Endothelial cell of umbilical vein (primary cell): ENCODE results near the gene RALA. TPM values are rescaled to one million over a fixed set of nuclear protein-coding genes. Genes with fewer than 3 reads are reported as not detected.

Source experiments
- BruUV-seq: library from RNA; stranded (reverse); fragments of 400-500 nt; replicated peaks from 2 replicates; lab custom pipeline; 2021; lab: Mats Ljungman, UMichigan
- CTCF ChIA-PET: fragments of 300-600, 350-600 bp; sonication (Branson Sonifier 250); formaldehyde crosslinking; loops from one replicate; lab custom pipeline; 2021; ENCODE audit warnings: antibody characterized with exemption, inconsistent platforms; lab: Charles Lee
- POLR2A ChIA-PET: fragments of 300-600, 350-600 bp; sonication (Branson Sonifier 250); formaldehyde crosslinking; loops from one replicate; lab custom pipeline; 2021; ENCODE audit warnings: antibody characterized with exemption, inconsistent platforms; lab: Charles Lee
- DNase-seq: peaks from one replicate; pipeline ENCODE4 v3.0.0-alpha.2; 2011; ENCODE audit warnings: low read depth, low spot score
- FAIRE-seq: peaks from 2 replicates; lab custom pipeline; 2011; peaks lifted over from hg19 to GRCh38; lab: Jason Lieb, UNC
- H2AFZ ChIP-seq: 2 replicates; pipeline ENCODE4 v1.6.0; 2012; ENCODE audit warnings: low read depth, low read length, control low read depth, inconsistent platforms
- H3K27ac ChIP-seq: 2 replicates; pipeline ENCODE4 v1.5.1; 2011; ENCODE audit warnings: low read depth, mild to moderate bottlenecking, control low read depth, low read length, moderate library complexity; ENCODE audit not compliant: insufficient read depth
- H3K27me3 ChIP-seq, 2 experiments: 2 replicates each; pipeline versions ENCODE4 v1.6.0 to v1.6.1; 2011; ENCODE audit warnings: low read length in 2 of 2, mixed read lengths in 1 of 2; ENCODE audit not compliant: control insufficient read depth in 2 of 2, insufficient read depth in 2 of 2
- H3K36me3 ChIP-seq, 2 experiments: 2 replicates in 1 of 2; 3 replicates in 1 of 2; pipeline ENCODE4 v1.5.1; 2011; ENCODE audit warnings: low read length in 2 of 2, mild to moderate bottlenecking in 1 of 2, moderate library complexity in 1 of 2; ENCODE audit not compliant: control insufficient read depth in 2 of 2, insufficient read depth in 2 of 2; ENCODE audit errors: extremely low read depth in 1 of 2
- H3K4me1 ChIP-seq: 3 replicates; pipeline ENCODE4 v1.5.1; 2011; ENCODE audit warnings: mild to moderate bottlenecking, low read length; ENCODE audit not compliant: control insufficient read depth, insufficient read depth; ENCODE audit errors: extremely low read depth
- H3K4me2 ChIP-seq: 2 replicates; pipeline ENCODE4 v1.6.1; 2011; ENCODE audit warnings: low read length, control low read depth, mixed read lengths; ENCODE audit not compliant: insufficient read depth
- H3K4me3 ChIP-seq, 3 experiments: fragments of 200-600 bp in 1 of 3; sonication (generic), shearing (Covaris generic) in 1 of 3; replicated peaks in 1 of 3; 2 replicates each; pipeline ENCODE4 v1.5.1; 2011 to 2016; ENCODE audit warnings: control low read depth in 3 of 3, low read length in 3 of 3, mild to moderate bottlenecking in 2 of 3, inconsistent platforms in 1 of 3, low read depth in 1 of 3, moderate library complexity in 1 of 3; ENCODE audit not compliant: insufficient read depth in 1 of 3
- H3K79me2 ChIP-seq: 2 replicates; pipeline ENCODE4 v1.6.0; 2012; ENCODE audit warnings: low read length, inconsistent platforms; ENCODE audit not compliant: control insufficient read depth, insufficient read depth
- H3K9ac ChIP-seq: replicated peaks from 2 replicates; pipeline ENCODE3; 2011; ENCODE audit warnings: low read length, control low read depth; ENCODE audit not compliant: insufficient read depth; ENCODE audit errors: extremely low read depth
- H3K9me1 ChIP-seq: replicated peaks from 3 replicates; pipeline ENCODE4 v1.6.0; 2011; ENCODE audit warnings: mild to moderate bottlenecking, low read length; ENCODE audit not compliant: control insufficient read depth, insufficient read depth; ENCODE audit errors: extremely low read depth
- H3K9me3 ChIP-seq: replicated peaks from 2 replicates; pipeline ENCODE4 v1.5.1; 2012; ENCODE audit warnings: low read length, inconsistent platforms; ENCODE audit not compliant: control insufficient read depth, insufficient read depth
- H4K20me1 ChIP-seq: replicated peaks from 2 replicates; pipeline ENCODE3; 2011; ENCODE audit warnings: mild to moderate bottlenecking, low read length; ENCODE audit not compliant: control insufficient read depth, insufficient read depth; ENCODE audit errors: extremely low read depth
- CTCF ChIP-seq, 2 donors: IDR thresholded peaks; 1 replicate in 1 of 2; 2 replicates in 1 of 2; pipeline ENCODE4 v1.5.1; 2011; ENCODE audit warnings: low read length in 2 of 2, mild to moderate bottlenecking in 2 of 2, moderate library complexity in 2 of 2, control low read depth in 1 of 2, inconsistent platforms in 1 of 2, low read depth in 1 of 2; ENCODE audit not compliant: insufficient read depth in 1 of 2; ENCODE audit errors: extremely low read depth in 1 of 2
- EZH2 ChIP-seq: IDR thresholded peaks from 2 replicates; pipeline ENCODE4 v1.6.1; 2012; ENCODE audit warnings: borderline replicate concordance, low read depth, mild to moderate bottlenecking, moderate library complexity, low read length, inconsistent platforms; ENCODE audit not compliant: severe bottlenecking
- FOS ChIP-seq: IDR thresholded peaks from 2 replicates; pipeline ENCODE4 v1.6.1; 2011; ENCODE audit warnings: mild to moderate bottlenecking, low read length, moderate library complexity, borderline replicate concordance; ENCODE audit not compliant: insufficient read depth
- GATA2 ChIP-seq: IDR thresholded peaks from 2 replicates; pipeline ENCODE4 v1.7.0; 2011; ENCODE audit warnings: low read depth, mild to moderate bottlenecking, moderate library complexity, mixed read lengths, low read length; ENCODE audit not compliant: insufficient read length, insufficient read depth
- JUN ChIP-seq: IDR thresholded peaks from 2 replicates; pipeline ENCODE4 v1.6.1; 2011; ENCODE audit warnings: borderline replicate concordance, low read depth; ENCODE audit not compliant: insufficient read length, insufficient read depth
- MAX ChIP-seq: IDR thresholded peaks from 2 replicates; pipeline ENCODE4 v1.6.1; 2011; ENCODE audit not compliant: insufficient read depth, insufficient read length
- MYC ChIP-seq: IDR thresholded peaks from one replicate; pipeline ENCODE4 v1.6.1; 2011; ENCODE audit warnings: mild to moderate bottlenecking, low read depth, low read length
- POLR2A ChIP-seq: IDR thresholded peaks from 2 replicates; pipeline ENCODE4 v1.6.1; 2012; ENCODE audit warnings: low read depth, mild to moderate bottlenecking, control low read depth, low read length
- POLR2AphosphoS5 ChIP-seq: IDR thresholded peaks from 2 replicates; pipeline ENCODE4 v1.6.1; 2012; ENCODE audit warnings: low read depth, mild to moderate bottlenecking, control low read depth, low read length, moderate library complexity; ENCODE audit not compliant: insufficient read depth
- dilution Hi-C: fragments of 300-500 bp; cut with MboI; formaldehyde crosslinking; loops from one replicate; pipeline ENCODE4 v1.15.0; 2019; ENCODE audit warnings: low sequenced_read_pairs; ENCODE audit not compliant: extremely low pct_ligation_motif_present
- intact Hi-C: fragments of 100-400 bp; cut with micrococcal nuclease; formaldehyde crosslinking; loops from one replicate; pipeline ENCODE4 v1.10.0; 2022
- polyA plus RNA-seq, 4 experiments: library from polyadenylated mRNA; depleted of rRNA in 3 of 4; stranded (reverse) in 3 of 4; unstranded in 1 of 4; fragments of >200 nt; gene quantifications; 2 replicates each; pipeline versions ENCODE4 v1.2.1 to v1.2.3, GENCODE V29; 2011 to 2012; ENCODE audit warnings: missing spikeins in 1 of 4
- total RNA-seq: library from RNA; stranded (reverse); gene quantifications from 2 replicates; pipeline ENCODE4 v1.2.3, GENCODE V29; 2021

RALA gene
- total and polyA plus RNA-seq, 2 donors (not counting 3 experiments of a cell fraction or from before 2014, with no cell fraction given): 91.1 to 191 TPM

GRCh38 chr7:39676346-39676745 lies 53.0 kb downstream of the RALA start:
- Histone ChIP-seq H2AFZ (no peak overlapping the region), H3K27ac (no peak overlapping the region), H3K9ac (no peak overlapping the region), H3K79me2 (peaks cover 88% of the 10 kb centered on the region), H3K4me1 (peaks cover 28% of the 10 kb centered on the region), H4K20me1 (peaks cover 27% of the 10 kb centered on the region), H3K27me3 (no peaks in the 10 kb centered on the region), H3K9me1 (no peaks in the 10 kb centered on the region), H3K4me2 (no peak overlapping the region), H3K36me3 (peaks cover 0 to 9% of the 10 kb centered on the region in 2 experiments), H3K9me3 (no peaks in the 10 kb centered on the region), H3K4me3 (no peak overlapping the region)
- no peak for FAIRE-seq
- BruUV-seq: no TSS peak
- CTCF ChIA-PET: no interaction called here
- intact Hi-C loops (no loop called here), dilution Hi-C loops (no loop called here)
- no peak for DNase-seq
- POLR2A ChIA-PET: no interaction called here
- TF ChIP-seq MAX: no peak
- no peak for TF ChIP-seq FOS
- TF ChIP-seq MYC: no peak
- TF ChIP-seq GATA2: no peak
- TF ChIP-seq POLR2A: no peak
- no peak for TF ChIP-seq POLR2AphosphoS5
- TF ChIP-seq CTCF (IDR thresholded peaks at IDR 0.05; ENCODE audit: extremely low read depth in 1 of 2, insufficient read depth in 1 of 2, low read depth in 1 of 2, low read length in 2 of 2): no peak
- no peak for TF ChIP-seq JUN
- TF ChIP-seq EZH2: no peak
